DND-41 (cell line): Measurements from ENCODE around the gene SLC16A3.

Source experiments
- ATAC-seq: fragments of 200-7000 bp; cut with Tn5 transposase; 3 replicates; pipeline ENCODE4 v1.9.1; 2021; ENCODE audit warnings: low read depth; ENCODE audit not compliant: insufficient read depth
- DNase-seq: peaks from one replicate; pipeline ENCODE4 v3.0.0-alpha.2; 2020
- H2AFZ ChIP-seq: 2 replicates; pipeline ENCODE4 v1.6.0; 2012; ENCODE audit warnings: low read depth, low read length
- H3K27ac ChIP-seq: 2 replicates; pipeline ENCODE4 v1.5.1; 2012; ENCODE audit warnings: low read length, inconsistent platforms
- H3K27me3 ChIP-seq: fragments of 200-600 bp; sonication (generic); 2 replicates; pipeline ENCODE4 v1.6.0; 2012; ENCODE audit warnings: low read length, mild to moderate bottlenecking, inconsistent platforms; ENCODE audit not compliant: insufficient read depth, poor library complexity
- H3K36me3 ChIP-seq: 2 replicates; pipeline ENCODE4 v1.5.1; 2012; ENCODE audit warnings: low read length, inconsistent platforms; ENCODE audit not compliant: insufficient read depth
- H3K4me1 ChIP-seq: 2 replicates; pipeline ENCODE4 v1.5.1; 2012; ENCODE audit warnings: mild to moderate bottlenecking, low read length; ENCODE audit not compliant: insufficient read depth
- H3K4me2 ChIP-seq: 2 replicates; pipeline ENCODE4 v1.6.0; 2012; ENCODE audit warnings: mild to moderate bottlenecking, moderate library complexity, low read length, inconsistent platforms; ENCODE audit not compliant: insufficient read depth
- H3K4me3 ChIP-seq, 2 experiments: fragments of 200-600 bp in 1 of 2; shearing (Covaris generic) in 1 of 2; 2 replicates each; pipeline ENCODE4 v1.5.1; 2012 to 2016; ENCODE audit warnings: inconsistent platforms in 2 of 2, low read length in 2 of 2, mild to moderate bottlenecking in 2 of 2, low read depth in 1 of 2, moderate library complexity in 1 of 2
- H3K79me2 ChIP-seq: 2 replicates; pipeline ENCODE4 v1.6.0; 2012; ENCODE audit warnings: low read length, inconsistent platforms; ENCODE audit not compliant: insufficient read depth
- H3K9ac ChIP-seq: 2 replicates; pipeline ENCODE4 v1.6.0; 2012; ENCODE audit warnings: low read depth, mild to moderate bottlenecking, inconsistent platforms, low read length, moderate library complexity
- H3K9me3 ChIP-seq: 2 replicates; pipeline ENCODE4 v1.5.1; 2012; ENCODE audit warnings: low read length, moderate library complexity, mild to moderate bottlenecking, inconsistent platforms; ENCODE audit not compliant: insufficient read depth, severe bottlenecking
- H4K20me1 ChIP-seq: 2 replicates; pipeline ENCODE4 v1.6.0; 2012; ENCODE audit warnings: low read length; ENCODE audit not compliant: insufficient read depth
- CTCF ChIP-seq: IDR thresholded peaks from 2 replicates; pipeline ENCODE4 v1.5.1; 2012; ENCODE audit warnings: borderline replicate concordance, low read length, moderate library complexity, mild to moderate bottlenecking; ENCODE audit not compliant: poor library complexity, severe bottlenecking; ENCODE audit errors: extremely low read depth
- EZH2 ChIP-seq: IDR thresholded peaks from 3 replicates; pipeline ENCODE4 v1.6.1; 2012; ENCODE audit warnings: borderline replicate concordance, low read depth, mild to moderate bottlenecking, moderate library complexity, low read length, inconsistent platforms; ENCODE audit not compliant: severe bottlenecking

Gene SLC16A3

DNA sequence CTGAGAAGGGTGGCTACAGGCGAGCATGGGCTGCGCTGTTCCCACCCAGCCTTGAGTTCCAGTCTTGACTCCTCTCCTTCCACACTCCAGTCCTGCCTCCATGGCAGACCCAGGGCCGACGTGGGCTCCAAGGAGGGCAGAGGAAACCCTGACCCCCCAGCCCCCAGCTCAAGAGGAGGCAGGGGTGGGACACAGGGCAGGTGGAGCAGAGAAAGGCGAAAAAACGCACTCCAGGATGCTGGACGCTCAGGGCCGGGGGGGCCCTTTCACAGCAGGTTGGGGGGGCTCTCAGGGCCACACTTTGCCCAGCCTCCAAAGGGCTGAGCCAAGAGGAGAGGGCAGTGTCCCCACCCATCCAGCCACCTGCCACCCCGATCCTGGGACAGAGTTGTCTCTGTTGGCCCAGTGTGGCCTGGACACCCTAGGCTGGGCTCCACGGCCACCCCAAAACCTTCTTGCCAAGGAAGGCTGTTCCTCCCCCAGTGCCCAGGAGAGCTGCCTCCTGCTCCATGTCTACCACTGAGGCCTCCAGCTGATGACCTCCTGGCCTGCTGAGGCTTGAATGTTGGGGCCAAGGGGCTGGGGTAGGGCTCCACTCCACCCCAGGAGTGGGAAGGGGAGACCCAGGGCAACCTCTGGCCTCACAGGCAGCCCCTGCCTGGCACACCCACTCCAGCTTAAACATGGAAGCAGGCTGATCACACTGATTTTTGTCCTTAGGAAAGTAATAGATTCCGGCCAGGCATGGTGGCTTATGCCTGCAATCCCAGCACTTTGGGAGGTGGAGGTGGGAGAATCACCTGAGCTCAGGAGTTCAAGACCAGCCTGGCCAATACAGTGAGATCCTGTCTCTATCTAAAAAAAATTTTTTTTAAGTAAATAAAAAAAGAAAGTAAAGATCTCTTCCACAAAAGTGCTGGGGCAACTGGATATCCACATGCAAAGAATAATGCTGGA, 8.8 kb upstream of the SLC16A3 start:
- H3K36me3 ChIP-seq = no peaks in the 10 kb centered on the region
- no peak overlapping the region for H3K4me3 ChIP-seq
- DNase-seq (no peak), ATAC-seq (no peak)
- H3K4me1 ChIP-seq = no peaks in the 10 kb centered on the region
- H3K27ac ChIP-seq = no peak overlapping the region
- H4K20me1 ChIP-seq = no peaks in the 10 kb centered on the region
- no peaks in the 10 kb centered on the region for H3K27me3 ChIP-seq
- H3K9ac ChIP-seq = no peak overlapping the region
- no peak overlapping the region for H3K4me2 ChIP-seq
- no peaks in the 10 kb centered on the region for H3K9me3 ChIP-seq
- TF ChIP-seq EZH2 (no peak), CTCF (no peak)
- no peak overlapping the region for H2AFZ ChIP-seq
- H3K79me2 ChIP-seq = no peaks in the 10 kb centered on the region

DNA sequence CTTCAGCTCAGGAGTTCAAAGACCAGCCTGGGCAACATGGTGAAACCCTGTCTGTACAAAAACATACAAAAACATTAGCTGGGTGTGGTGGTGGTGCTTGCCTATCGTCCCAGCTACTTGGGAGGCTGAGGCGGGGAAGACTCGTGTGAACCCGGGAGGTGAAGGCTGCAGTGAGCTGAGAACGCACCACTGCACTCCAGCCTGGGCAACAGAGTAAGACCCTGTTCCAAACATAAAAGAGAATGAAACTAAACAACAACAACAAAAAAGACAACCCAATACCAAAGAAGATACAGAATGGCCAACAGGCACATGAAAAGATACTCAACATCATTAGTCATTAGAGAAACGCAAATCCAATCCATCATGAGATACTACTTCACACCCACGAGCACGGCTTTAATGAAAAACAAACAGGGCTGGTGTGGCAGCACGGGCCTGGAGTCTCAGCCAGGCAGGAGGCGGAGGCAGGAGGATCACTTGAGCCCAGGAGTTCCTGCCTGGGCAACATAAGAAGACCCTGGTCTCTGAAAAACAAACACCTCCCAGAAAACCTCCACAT, 7.4 kb upstream of the SLC16A3 start:
- DNase-seq = no peak
- Histone ChIP-seq H2AFZ (no peak overlapping the region), H3K9me3 (no peaks in the 10 kb centered on the region), H4K20me1 (no peaks in the 10 kb centered on the region), H3K4me2 (no peak overlapping the region), H3K79me2 (no peaks in the 10 kb centered on the region), H3K27me3 (no peaks in the 10 kb centered on the region), H3K9ac (no peak overlapping the region), H3K4me3 (no peak overlapping the region), H3K27ac (no peak overlapping the region), H3K36me3 (no peaks in the 10 kb centered on the region), H3K4me1 (no peaks in the 10 kb centered on the region)
- ATAC-seq = no peak
- no peak for TF ChIP-seq EZH2
- TF ChIP-seq CTCF = no peak

DNA sequence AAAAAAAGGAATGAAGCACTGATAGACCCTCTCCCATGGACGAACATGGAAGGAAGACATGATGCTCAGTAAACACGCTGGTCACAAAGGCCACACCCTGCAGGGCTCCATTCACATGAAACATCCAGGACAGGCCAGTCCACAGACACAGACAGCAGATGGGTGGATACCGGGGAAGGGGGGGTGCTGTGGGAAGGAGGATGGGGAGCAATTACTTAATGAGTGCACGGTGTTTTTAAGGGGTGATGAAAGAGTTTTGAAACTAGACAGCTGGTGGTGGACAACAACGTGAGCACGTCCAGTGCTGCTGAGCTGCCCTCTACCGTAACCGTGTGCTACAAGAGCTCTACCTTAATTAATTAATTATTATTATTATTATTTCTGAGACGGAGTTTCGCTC, 6.0 kb upstream of the SLC16A3 start:
- ATAC-seq (no peak), DNase-seq (no peak)
- Histone ChIP-seq H3K36me3 (no peaks in the 10 kb centered on the region), H3K9ac (no peak overlapping the region), H3K9me3 (no peaks in the 10 kb centered on the region), H3K79me2 (no peaks in the 10 kb centered on the region), H4K20me1 (no peaks in the 10 kb centered on the region), H3K4me1 (peaks cover 7% of the 10 kb centered on the region), H3K27ac (no peak overlapping the region), H3K27me3 (no peaks in the 10 kb centered on the region), H3K4me2 (no peak overlapping the region), H2AFZ (no peak overlapping the region), H3K4me3 (no peak overlapping the region)
- TF ChIP-seq CTCF = no peak
- no peak for TF ChIP-seq EZH2
